ENCODE measurements around the gene ZNF266.

Gene ZNF266

DNA sequence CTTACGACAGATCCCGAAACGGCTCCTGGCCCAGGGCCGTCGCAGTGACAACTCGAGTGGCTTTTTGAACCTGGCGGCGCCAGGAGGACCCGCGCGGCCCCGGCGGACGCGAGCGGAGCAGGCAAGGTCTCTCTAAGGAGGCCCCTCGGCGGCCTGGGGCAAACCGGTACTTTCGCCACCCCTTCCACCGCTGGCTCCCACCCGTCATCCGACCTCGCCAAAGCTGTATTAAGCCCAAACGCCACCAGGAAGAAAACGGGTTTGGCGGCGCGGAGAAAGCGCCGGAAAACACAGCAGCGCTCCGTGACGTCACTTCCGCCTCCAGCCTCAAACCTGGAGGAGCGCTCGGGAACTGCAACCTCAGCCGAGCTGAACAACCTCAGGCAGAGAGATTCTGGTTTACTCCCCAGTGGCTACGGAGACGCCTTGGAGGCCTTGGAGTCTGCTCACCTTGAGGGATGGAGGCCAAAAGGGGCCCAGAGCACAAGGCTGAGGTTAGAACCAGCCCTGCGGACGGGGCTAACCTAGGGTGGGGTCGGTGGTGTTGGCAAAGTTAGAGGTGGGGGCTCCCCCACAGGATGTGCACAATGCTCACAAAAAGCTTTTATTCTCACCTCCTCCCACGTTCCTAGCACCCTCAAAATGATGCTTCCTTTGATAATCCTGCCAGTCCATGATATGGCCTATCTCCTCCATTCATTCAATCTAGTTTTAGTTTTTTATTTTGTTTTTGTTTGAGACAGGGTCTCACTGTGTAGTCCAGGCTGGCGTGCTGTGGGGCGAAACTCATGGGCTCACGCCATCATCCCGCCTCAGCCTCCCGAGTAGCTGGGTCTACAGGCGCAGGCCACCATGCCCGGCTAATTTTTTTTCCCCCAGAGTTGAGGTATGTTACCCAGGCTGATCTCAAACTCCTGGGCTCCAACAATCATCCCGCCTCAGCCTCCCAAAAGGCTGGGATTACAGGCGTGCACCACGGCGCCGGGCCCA, at the start of gene ZNF266:
Gene ZNF266 (minus strand): TSS at position 295 of the 990 bp plus-strand sequence. CDS start 15,484 bp downstream, outside the sequence.
- peak; percentile 87 for DNase-seq

DNA sequence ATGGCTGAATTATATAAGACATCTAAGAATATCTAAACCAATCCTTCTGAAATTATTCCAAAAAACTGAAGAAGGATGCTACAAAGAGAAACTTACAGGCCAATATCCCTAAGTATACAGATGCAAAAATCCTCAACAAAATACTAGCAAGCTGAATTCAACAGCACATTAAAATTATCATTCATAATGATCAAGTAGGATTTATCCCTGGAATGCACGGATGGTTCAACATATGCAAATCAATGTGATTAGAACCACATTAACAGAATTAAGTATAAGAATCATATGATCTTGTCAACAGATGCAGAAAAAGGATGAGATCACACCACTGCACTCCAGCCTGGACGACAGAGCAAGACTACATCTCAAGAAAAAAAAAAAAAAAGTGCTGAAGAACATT, 49.8 kb upstream of the ZNF266 start:
- no peak for DNase-seq

DNA sequence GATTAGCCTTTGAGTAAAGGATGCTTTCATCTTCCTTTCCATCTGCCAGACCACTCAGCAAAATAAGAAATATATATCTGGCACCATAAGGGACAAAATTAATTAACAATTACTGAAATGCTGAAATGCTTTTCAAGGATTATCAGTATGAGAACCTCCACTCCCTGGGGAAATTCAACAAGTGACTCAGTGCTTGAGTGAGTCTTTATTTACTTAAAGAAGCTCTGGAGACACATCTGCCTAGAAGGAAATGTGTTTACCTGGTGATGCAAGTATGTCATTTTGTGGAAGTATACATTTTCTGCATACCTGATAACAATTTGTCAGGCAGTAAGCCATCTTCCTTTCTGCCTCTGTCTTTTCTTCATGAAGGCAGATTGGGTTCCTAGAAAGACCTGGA, 39.6 kb upstream of the ZNF266 start:
- DNase-seq: no peak

DNA sequence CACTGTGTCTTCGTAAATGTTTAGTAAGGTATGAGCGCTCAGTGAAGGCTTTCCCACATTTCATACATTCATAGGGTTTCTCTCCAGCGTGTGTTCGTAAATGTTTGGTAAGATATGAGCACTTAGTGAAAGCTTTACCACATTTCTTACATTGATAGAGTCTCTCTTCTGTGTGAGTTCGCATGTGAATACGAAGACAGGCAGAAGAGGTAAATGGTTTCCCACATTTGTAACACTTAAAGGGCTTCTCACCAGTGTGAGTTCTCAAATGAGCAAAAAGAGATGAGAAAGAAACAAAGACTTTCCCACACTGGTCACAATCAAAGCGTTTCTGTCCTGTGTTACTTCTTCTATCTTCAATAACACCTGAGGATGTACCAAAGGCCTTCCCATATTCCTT, 31.8 kb upstream of the ZNF266 start:
- no peak for DNase-seq

DNA sequence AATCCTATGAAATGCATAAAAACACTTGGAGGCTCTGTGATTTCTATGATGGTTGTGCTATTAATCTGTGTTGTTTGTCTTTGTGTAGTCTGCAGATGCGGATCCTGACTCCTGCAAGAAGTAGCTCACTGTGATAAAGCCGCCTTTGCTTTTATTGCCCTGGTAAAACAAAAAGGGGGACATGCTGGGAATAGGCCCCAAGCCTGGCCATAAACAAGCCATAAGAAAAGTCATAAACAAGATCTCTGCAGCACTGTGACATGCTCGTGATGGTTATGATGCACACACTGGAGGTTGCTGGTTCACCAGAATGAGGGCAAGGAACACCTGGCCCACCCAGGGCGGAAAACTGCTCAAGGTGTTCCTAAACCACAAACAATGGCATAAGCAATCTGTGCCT, 26.6 kb upstream of the ZNF266 start:
- DNase-seq: no peak

DNA sequence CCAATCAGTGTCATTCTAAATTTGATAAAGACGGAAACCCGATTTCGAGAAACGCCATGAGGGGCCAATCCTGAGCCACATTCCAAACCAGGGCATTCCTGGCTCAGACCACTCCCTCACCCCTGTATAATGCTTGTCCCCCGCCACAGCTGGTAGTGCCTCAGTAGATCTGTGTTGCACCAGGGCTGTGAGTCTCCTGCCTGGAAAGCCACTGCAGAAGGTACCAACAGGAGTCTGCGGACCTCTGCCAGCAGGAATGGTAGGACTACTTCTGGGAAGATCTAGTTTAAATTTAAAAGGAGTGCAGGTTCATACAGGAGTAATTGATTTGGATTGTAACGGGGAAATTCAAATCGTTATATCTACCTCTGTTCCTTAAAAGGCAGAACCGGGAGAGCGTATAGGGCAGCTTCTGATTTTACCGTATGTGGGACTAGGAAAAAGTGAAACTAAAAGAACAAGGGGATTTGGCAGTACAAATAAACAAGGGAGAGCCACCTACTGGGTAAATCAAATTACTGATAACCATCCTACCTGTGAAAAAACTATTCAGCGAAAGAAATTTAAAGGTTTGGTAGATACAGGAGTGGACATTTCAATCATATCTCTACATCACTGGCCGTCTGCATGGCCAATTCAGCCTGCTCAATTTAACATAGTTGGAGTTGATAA, 20.8 kb upstream of the ZNF266 start:
- DNase-seq: no peak

DNA sequence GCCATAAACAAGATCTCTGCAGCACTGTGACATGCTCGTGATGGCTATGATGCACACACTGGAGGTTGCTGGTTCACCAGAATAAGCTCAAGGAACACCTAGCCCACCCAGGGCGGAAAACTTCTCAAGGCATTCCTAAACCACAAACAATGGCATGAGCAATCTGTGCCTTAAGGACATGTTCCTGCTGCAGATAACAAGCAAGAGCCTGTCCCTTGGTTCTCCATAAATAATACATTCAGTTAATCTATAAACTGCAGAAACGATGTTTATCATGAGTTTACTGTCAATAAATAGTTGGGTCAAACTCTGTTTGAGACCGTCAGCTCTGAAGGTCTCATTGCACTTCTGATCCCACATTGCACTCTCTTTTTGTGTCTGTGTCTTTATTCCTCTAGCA, 18.6 kb upstream of the ZNF266 start:
- DNase-seq: no peak

DNA sequence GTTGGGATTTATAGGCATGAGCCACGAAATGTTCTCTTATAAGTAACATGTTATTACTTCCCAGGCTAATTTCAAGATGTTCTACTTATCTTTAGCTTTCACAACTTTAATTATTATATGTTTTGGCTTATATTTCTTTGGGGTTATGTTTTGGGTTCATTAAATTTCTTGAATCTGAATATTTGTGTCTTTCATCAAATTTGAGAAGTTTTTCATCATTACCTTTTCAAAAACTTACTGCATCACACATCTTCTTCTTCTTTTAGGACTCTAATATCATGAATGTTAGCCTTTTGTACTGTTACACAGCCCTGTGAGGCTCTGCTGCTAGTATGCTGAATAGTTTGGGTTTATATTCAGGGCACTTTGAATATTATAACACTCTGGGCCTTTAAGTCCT, 9.7 kb upstream of the ZNF266 start:
- DNase-seq: no peak

DNA sequence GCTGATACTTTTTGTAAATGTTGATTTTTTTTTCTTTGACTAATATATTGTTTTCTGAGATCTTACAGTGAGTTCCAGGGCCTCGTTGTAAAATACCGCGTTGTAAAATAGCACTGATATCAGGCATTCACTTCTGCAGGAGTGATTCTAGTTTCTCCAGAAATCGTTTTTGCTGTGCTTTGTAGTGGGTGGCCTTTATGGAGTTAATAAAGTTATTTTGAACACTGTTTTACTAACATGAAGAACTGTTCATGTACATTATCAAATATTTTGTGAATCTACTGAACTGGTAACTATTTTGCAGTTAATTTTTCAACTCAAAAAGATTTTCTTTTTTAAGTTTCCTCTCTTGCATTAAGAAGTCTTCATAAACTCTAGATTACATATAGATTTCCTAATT, 985 bp upstream of the ZNF266 start:
- DNase-seq: no peak

DNA sequence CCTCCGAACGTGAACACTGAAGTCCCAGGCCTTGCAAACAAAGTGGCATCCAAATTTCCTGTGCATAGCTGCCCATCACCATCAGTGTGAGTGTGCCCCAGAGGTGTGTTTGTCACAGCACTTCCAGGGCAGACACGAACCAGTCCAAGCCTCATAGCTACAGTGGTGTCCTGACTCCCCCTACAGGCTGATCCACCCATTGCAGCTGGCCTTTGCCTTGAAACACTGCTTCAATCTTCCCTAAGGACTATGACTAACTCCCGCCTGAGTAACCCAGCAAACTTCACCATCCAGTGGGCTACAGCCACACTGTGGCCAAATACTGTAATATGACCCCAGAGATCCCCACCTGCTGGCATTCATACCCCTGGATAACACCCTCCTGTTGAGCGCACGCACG, 3.9 kb downstream of the ZNF266 start:
- DNase-seq: peak; percentile 14

DNA sequence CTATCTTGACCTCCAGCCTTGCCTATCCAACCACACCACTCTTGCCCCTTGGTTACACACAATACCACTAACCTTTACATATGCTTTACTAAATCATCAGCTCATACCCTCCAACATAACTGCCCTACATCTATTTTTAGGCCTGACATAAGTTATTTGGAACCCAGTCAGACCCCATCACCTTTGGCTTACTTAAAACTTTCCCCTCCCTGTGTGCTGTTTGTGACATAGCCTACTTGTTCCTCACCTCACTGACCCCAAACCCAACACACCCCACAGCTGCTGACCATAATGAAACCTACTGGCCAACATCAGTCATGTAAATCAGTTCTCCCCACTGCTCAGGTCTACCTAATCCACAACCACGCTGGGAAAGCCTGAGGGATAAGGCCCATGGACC, 4.9 kb downstream of the ZNF266 start:
- no peak for DNase-seq

DNA sequence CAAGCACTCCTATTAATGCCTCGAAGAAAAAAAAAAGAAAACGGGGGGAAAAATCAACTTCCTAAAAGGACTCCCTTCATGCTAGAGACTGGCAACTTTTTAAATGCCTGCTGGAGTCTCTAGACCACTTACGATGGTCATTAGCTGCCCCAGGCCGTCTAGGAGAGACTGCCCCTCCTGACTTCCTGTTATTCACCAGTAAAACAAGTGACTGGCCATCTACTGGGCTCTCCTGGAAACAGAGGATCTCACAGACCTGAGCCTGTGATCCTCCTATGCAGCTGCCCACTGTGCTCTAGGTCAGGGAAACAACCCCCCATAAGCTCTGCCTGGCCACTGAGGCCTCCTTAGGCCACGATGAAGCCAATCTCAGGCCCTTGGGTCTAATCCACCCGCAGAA, 7.4 kb downstream of the ZNF266 start:
- no peak for DNase-seq

DNA sequence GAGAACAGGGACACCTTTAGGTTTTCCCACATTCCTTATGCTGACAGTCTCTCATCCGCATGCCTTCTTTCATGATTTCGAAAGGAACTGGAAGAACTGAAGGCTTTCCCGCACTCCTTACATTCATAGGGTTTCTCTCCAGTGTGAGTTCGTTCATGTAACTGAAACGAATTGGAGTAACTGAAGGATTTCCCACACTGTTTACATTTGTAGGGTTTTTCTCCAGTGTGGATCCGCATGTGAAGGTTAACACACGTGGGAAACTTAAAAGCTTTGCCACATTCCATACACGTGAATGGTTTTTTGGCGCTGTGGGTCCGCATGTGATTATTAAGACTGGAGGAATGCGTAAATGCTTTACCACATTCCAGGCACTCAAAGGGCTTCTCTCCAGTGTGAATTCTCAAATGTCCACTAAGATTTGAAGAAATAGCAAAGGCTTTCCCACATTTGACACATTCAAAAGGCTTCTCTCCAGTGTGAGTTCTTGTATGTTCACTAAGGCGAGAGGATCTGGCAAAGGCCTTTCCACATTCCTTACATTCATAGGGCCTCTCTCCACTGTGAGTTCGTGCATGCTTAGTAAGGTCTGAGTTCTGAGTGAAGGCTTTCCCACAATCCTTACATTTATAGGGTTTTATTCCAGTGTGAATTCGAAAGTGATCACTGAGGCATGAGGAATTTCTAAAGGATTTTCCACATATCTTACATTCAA, 22.0 kb downstream of the ZNF266 start:
- DNase-seq: no peak

DNA sequence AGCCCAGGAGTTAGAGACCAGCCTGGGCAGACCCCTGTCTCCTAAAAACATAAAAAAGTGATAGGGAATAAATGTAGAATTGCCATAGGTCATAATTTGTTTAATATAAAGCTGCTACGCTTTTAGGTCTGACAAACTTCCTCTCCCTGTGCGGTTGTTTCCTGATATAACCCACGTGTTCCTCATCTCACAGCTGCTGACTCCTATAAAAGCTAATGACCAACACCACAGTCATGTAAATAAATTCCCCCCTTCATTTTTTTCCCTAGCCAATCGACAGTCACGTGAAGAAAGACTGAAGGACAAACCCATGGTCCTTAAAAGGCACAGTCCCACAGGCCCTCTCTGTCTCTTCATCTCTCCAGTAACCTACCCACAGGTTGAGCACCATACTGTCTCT, 27.5 kb downstream of the ZNF266 start:
- DNase-seq: no peak

DNA sequence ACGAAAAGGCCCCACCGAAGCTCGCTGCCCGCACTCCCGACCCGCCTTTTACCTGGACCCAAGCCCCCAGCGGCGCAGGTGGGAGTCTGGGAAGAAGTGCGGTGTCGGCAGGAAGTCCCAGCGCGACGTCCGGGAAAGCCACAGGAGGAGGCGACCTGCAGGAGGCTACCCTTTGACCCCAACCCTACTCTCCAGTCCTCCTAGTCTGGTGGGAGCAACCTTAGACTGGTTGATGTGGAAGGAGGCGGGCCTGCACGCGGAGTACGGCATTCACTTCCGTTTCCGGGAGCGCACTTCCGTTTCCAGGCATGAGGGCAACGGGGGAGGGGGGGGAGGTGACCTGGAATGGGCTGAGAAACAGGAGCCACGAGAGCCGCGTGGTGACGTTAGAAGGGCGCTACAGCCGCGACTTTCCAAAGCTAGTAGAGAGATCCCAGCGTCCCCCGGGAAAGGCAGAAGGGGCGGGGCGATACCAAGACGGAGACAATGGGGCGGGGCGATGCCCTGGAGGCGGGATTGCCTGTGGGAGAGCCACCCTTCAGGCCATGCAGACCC, 28.5 kb downstream of the ZNF266 start:
- DNase-seq: peak; percentile 7

DNA sequence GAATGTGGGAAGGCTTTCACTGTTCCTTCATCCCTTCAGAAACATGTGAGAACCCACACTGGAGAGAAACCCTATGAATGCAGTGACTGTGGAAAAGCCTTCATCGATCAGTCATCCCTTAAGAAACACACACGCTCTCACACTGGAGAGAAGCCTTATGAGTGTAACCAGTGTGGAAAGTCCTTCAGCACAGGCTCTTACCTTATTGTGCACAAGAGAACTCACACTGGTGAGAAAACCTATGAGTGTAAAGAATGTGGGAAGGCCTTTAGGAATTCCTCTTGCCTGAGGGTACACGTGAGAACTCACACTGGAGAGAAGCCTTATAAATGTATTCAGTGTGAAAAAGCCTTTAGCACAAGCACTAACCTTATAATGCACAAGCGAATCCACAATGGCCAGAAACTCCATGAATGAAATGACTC, 54.0 kb downstream of the ZNF266 start:
- no peak for DNase-seq

DNA sequence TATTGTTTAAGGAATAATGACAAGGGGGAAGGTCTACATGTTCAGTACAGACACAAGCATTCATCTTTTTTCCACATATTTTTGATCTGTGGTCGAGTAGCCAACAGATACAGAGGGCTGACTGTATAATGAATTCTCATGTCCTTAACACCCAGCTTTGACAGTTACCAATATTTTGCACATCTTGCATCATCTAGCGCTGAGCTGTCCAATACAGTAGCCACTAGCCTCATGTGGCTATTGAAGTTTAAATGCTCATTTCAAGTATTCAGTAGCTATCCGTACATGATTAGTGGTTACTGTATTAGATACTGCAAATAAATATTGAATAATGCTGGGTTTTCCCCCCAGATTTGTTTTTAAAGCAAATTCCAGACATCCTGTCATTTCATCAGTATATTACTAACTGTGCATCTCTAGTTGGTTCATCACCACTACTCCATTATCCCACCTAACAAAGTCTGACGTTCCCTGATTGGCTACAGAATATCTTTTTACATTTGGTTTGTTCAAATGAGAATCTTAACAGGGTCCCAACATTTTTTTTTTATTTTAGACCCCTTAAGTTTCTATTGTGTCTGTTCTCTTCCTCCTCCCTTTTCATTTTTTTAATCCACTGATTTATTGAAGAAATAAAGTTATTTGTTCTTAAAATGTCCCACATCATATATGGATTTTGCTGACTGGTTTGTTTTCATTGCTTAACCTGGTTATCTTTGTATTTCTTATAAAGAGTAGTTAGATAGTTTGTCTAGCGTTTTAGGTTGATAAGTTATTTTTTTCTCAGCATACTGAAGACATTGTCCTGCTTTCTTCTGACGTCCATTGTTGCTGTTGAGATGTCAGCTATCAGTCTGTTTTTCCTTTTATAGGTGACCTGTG, 64.4 kb downstream of the ZNF266 start:
- DNase-seq: no peak

DNA sequence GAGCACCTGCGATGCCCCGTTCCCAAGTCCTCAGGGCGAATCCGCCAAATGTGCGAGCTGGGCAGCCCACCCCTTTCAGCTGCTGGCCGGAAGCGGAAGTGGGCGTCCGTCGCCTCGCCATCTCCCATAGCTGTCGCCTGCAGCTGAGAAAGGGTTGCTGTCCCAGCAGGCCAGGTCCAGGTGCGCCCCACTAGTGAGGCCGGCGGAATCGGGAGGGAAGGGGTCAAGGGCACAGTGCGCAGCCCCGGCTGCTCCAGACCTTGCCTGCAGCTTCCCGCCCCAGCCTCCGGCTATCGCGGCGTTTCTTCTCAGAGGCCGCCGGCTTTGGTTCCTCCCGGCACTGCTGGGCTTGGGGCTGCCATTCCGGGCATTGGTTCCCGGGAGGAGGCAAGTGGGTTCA, 72.5 kb downstream of the ZNF266 start, which contains the start of gene ZNF177:
Gene ZNF177 (plus strand): TSS at position 109 of the 400 bp plus-strand sequence. CDS start 15,299 bp downstream, outside the sequence.
- DNase-seq: no peak

Data from activated effector memory CD4-positive, alpha-beta T cell treated with Interleukin-2 at 50 U/mL for 16 hours (primary cell).